MM.1S (cell line): ENCODE results near the gene PIK3CD.

ENCODE experiments used
- DNase-seq: peaks from one replicate; pipeline ENCODE4 v3.0.0-alpha.2; 2015
- H2AFZ ChIP-seq: fragments of 300-600 bp; sonication (generic); 2 replicates; pipeline ENCODE4 v1.6.0; 2016; ENCODE audit warnings: antibody characterized with exemption, low read length
- H3F3A ChIP-seq: fragments of 300-600 bp; sonication (generic); 2 replicates; pipeline ENCODE4 v1.6.1; 2016; ENCODE audit warnings: mild to moderate bottlenecking, antibody characterized with exemption, low read length, moderate library complexity, mixed read lengths; ENCODE audit not compliant: insufficient read depth
- H3K27ac ChIP-seq: fragments of 300-600 bp; sonication (generic); 2 replicates; pipeline ENCODE4 v1.5.1; 2016; ENCODE audit warnings: mild to moderate bottlenecking, low read length
- H3K27me3 ChIP-seq: fragments of 300-600 bp; sonication (generic); replicated peaks from 2 replicates; pipeline ENCODE4 v1.6.0; 2016; ENCODE audit warnings: low read length; ENCODE audit not compliant: insufficient read depth
- H3K36me3 ChIP-seq: fragments of 300-600 bp; sonication (generic); replicated peaks from 2 replicates; pipeline ENCODE4 v1.6.1; 2016; ENCODE audit warnings: mild to moderate bottlenecking, low read length, mixed read lengths; ENCODE audit not compliant: insufficient read depth
- H3K4me1 ChIP-seq: fragments of 300-600 bp; sonication (generic); 2 replicates; pipeline ENCODE4 v1.6.1; 2016; ENCODE audit warnings: low read length, mixed read lengths
- H3K4me2 ChIP-seq: fragments of 300-600 bp; sonication (generic); 2 replicates; pipeline ENCODE4 v1.6.0; 2016; ENCODE audit warnings: low read depth, low read length
- H3K4me3 ChIP-seq: fragments of 300-600 bp; sonication (generic); 2 replicates; pipeline ENCODE4 v1.5.1; 2016; ENCODE audit warnings: low read length, mixed read lengths
- H3K79me2 ChIP-seq: fragments of 300-600 bp; sonication (generic); 2 replicates; pipeline ENCODE4 v1.6.1; 2016; ENCODE audit warnings: mixed run types, low read length, mixed read lengths
- H3K9ac ChIP-seq: fragments of 300-600 bp; sonication (generic); 2 replicates; pipeline ENCODE4 v1.6.1; 2016; ENCODE audit warnings: low read length, mixed read lengths
- H3K9me2 ChIP-seq: fragments of 300-600 bp; sonication (generic); replicated peaks from 2 replicates; pipeline ENCODE4 v1.6.1; 2016; ENCODE audit warnings: mild to moderate bottlenecking, low read length, mixed read lengths; ENCODE audit not compliant: insufficient read depth
- H3K9me3 ChIP-seq: fragments of 300-600 bp; sonication (generic); replicated peaks from 2 replicates; pipeline ENCODE4 v1.6.1; 2016; ENCODE audit warnings: mild to moderate bottlenecking, low read length, mixed read lengths; ENCODE audit not compliant: insufficient read depth
- H4K20me1 ChIP-seq: fragments of 300-600 bp; sonication (generic); 2 replicates; pipeline ENCODE4 v1.6.1; 2016; ENCODE audit warnings: mild to moderate bottlenecking, low read length, moderate library complexity, mixed read lengths; ENCODE audit not compliant: insufficient read depth
- EZH2 ChIP-seq: fragments of 300-600 bp; sonication (generic); optimal IDR thresholded peaks from 2 replicates; pipeline ENCODE3; 2017; ENCODE audit warnings: low read depth, mild to moderate bottlenecking, antibody characterized with exemption, low read length, mixed read lengths
- EZH2phosphoT487 ChIP-seq: fragments of 300-600 bp; sonication (generic); IDR thresholded peaks from 2 replicates; pipeline ENCODE4 v1.6.1; 2018; ENCODE audit warnings: antibody characterized with exemption, low read length
- TF ChIP-seq, protein P1 (sequence below): fragments of 300-600 bp; sonication (generic); IDR thresholded peaks from 2 replicates; pipeline ENCODE4 v1.5.1; 2016; ENCODE audit warnings: antibody characterized with exemption, low read length, mixed read lengths

PIK3CD gene

DNA sequence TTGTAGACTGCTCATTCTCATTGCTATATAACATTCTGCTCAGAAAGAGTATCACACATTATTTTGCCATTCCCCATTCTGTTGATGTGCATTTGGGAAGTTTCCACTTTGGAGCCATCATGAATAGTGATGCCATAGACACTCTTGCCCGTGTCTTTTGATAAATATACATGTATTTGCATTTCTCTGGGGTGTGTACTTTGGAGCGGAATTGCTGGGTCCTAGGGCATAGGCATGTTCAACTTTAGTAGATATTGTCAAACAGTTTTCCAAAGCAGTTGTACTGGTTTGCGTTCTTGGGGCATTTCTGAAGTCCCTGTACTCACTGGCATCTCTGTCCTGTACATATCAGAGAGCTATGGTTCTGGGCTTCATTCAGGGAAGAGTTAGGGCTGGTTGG is 52.1 kb downstream of the PIK3CD start:
- H3K4me3 ChIP-seq = no peak overlapping the region
- no peak for DNase-seq

DNA sequence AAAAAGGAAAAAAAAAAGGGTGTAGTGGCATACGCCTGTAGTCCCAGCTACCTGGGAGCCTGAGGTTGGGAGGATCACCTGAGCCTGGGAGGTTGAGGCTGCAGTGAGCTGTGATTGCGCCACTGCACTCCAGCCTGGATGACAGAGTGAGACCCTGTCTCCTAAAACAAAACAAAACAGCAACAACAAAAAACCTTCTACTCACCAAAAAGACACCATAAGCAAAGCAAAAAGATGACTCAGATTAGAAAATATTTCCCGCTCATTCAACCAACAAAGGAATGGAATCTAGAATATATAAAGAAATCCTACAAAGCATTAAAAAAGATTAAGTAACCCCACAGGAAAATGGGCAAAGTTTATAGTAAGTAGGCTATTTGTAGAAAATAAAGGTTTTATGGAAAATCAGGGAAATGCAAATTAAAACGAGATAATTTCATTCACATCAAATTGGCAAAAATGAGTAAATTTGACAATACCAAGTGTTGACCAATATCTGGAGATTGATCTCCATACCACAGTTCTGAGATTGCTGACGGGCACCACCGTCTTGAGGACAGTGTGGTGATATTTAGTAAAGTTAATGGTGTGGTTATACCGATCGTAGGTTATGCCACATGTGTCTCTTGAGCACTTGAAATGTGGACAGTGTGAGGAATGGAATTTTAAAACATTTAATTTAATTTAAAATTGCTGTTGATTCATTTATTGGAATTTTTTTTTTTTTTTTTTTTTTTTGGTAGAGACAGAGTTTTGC is 54.0 kb downstream of the PIK3CD start:
- no peaks in the 10 kb centered on the region for H3K4me1 ChIP-seq
- H4K20me1 ChIP-seq = no peaks in the 10 kb centered on the region
- no peaks in the 10 kb centered on the region for H3K9me3 ChIP-seq
- no peak overlapping the region for H3K27ac ChIP-seq
- H3F3A ChIP-seq = no peaks in the 10 kb centered on the region
- TF ChIP-seq EZH2phosphoT487 (no peak), EZH2 (no peak)
- TF ChIP-seq, protein P1, sequence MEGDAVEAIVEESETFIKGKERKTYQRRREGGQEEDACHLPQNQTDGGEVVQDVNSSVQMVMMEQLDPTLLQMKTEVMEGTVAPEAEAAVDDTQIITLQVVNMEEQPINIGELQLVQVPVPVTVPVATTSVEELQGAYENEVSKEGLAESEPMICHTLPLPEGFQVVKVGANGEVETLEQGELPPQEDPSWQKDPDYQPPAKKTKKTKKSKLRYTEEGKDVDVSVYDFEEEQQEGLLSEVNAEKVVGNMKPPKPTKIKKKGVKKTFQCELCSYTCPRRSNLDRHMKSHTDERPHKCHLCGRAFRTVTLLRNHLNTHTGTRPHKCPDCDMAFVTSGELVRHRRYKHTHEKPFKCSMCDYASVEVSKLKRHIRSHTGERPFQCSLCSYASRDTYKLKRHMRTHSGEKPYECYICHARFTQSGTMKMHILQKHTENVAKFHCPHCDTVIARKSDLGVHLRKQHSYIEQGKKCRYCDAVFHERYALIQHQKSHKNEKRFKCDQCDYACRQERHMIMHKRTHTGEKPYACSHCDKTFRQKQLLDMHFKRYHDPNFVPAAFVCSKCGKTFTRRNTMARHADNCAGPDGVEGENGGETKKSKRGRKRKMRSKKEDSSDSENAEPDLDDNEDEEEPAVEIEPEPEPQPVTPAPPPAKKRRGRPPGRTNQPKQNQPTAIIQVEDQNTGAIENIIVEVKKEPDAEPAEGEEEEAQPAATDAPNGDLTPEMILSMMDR = no peak
- H3K27me3 ChIP-seq = no peaks in the 10 kb centered on the region
- H3K9ac ChIP-seq = no peak overlapping the region
- DNase-seq = no peak
- no peaks in the 10 kb centered on the region for H3K36me3 ChIP-seq
- no peak overlapping the region for H3K4me3 ChIP-seq
- H2AFZ ChIP-seq = no peak overlapping the region
- H3K79me2 ChIP-seq = no peaks in the 10 kb centered on the region
- H3K4me2 ChIP-seq = no peak overlapping the region
- no peaks in the 10 kb centered on the region for H3K9me2 ChIP-seq

More for the DNA sequence above, 52.1 kb downstream of the PIK3CD start:
- no peaks in the 10 kb centered on the region for H3K4me1 ChIP-seq
- H3K27ac ChIP-seq = no peak overlapping the region
- no peak overlapping the region for H2AFZ ChIP-seq
- no peaks in the 10 kb centered on the region for H3K79me2 ChIP-seq
- no peak overlapping the region for H3K4me2 ChIP-seq
- no peaks in the 10 kb centered on the region for H3K36me3 ChIP-seq
- no peaks in the 10 kb centered on the region for H3K9me2 ChIP-seq
- H3K27me3 ChIP-seq = no peaks in the 10 kb centered on the region
- TF ChIP-seq, protein P1 = no peak
- TF ChIP-seq EZH2phosphoT487 (no peak), EZH2 (no peak)
- no peaks in the 10 kb centered on the region for H3K9me3 ChIP-seq
- no peak overlapping the region for H3K9ac ChIP-seq
- no peaks in the 10 kb centered on the region for H4K20me1 ChIP-seq
- no peaks in the 10 kb centered on the region for H3F3A ChIP-seq

DNA sequence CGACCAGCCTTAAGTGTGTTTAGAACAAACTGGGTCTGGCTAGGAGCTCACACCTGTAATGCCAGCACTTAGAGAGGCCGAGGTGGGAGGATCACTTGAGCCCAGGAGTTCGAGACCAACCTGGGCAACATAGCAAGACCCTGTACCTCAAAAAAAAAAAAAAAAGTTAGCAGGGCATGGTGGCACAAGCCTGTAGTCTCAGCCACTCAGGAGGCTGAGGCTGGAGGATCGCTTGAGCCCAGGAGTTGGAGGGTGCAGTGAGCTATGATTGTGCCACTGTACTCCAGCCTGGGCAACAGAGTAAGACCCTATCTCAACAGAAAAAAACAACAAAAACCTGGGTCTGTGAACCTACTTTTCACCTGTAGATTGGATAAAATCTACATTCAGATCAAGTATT is 54.6 kb downstream of the PIK3CD start:
- no peaks in the 10 kb centered on the region for H3K4me1 ChIP-seq
- H3K9ac ChIP-seq = no peak overlapping the region
- no peaks in the 10 kb centered on the region for H3K27me3 ChIP-seq
- no peaks in the 10 kb centered on the region for H3F3A ChIP-seq
- H4K20me1 ChIP-seq = no peaks in the 10 kb centered on the region
- H3K9me2 ChIP-seq = no peaks in the 10 kb centered on the region
- no peak overlapping the region for H3K27ac ChIP-seq
- no peak for DNase-seq
- no peak overlapping the region for H3K4me2 ChIP-seq
- TF ChIP-seq, protein P1 = no peak
- TF ChIP-seq EZH2phosphoT487 = no peak
- no peak for TF ChIP-seq EZH2
- H3K9me3 ChIP-seq = no peaks in the 10 kb centered on the region
- no peak overlapping the region for H2AFZ ChIP-seq
- H3K79me2 ChIP-seq = no peaks in the 10 kb centered on the region
- no peaks in the 10 kb centered on the region for H3K36me3 ChIP-seq
- no peak overlapping the region for H3K4me3 ChIP-seq
